Activated CD8-positive, alpha-beta T cell treated with anti-CD3 and anti-CD28 coated beads, Interleukin-2, amount 10 ng/mL, durations not matched to agents 7 days and 5 days (primary cell): ENCODE results near the gene ADGRB2. TPM values are rescaled to one million over a fixed set of nuclear protein-coding genes. Genes with fewer than 3 reads are reported as not detected.

Source experiments
- ATAC-seq: fragments of 150-1000 bp; cut with Tn5 transposase; one replicate; pipeline ENCODE4 v1.10.0; 2021; ENCODE audit warnings: moderate library complexity
- CTCF ChIA-PET: fragments of 350-600 bp; sonication (Branson Sonifier 250); formaldehyde crosslinking; loops from one replicate; lab custom pipeline; 2021; ENCODE audit warnings: antibody characterized with exemption; lab: Charles Lee
- POLR2A ChIA-PET: fragments of 350-600 bp; sonication (Branson Sonifier 250); formaldehyde crosslinking; loops from one replicate; lab custom pipeline; 2021; ENCODE audit warnings: antibody characterized with exemption; lab: Charles Lee
- DNase-seq: peaks from one replicate; pipeline ENCODE4 v3.0.0-alpha.2; 2020
- H3K27ac Mint-ChIP-seq: one replicate; pipeline ENCODE4 v1.8.0; 2021; ENCODE audit warnings: mild to moderate bottlenecking, mixed read lengths
- H3K27me3 Mint-ChIP-seq: one replicate; pipeline ENCODE4 v1.8.0; 2021; ENCODE audit warnings: low read depth, mixed read lengths
- H3K36me3 Mint-ChIP-seq: one replicate; pipeline ENCODE4 v1.8.0; 2021; ENCODE audit warnings: low read depth, mixed read lengths
- H3K4me1 Mint-ChIP-seq: one replicate; pipeline ENCODE4 v1.8.0; 2021; ENCODE audit warnings: low read depth, mixed read lengths
- H3K4me3 Mint-ChIP-seq: one replicate; pipeline ENCODE4 v1.8.0; 2021; ENCODE audit warnings: mild to moderate bottlenecking, mixed read lengths
- H3K9me3 Mint-ChIP-seq: one replicate; pipeline ENCODE4 v1.8.0; 2022; ENCODE audit warnings: mixed read lengths; ENCODE audit not compliant: insufficient read depth
- total RNA-seq, 2 experiments: library from RNA; stranded (reverse); gene quantifications; one replicate each; pipeline ENCODE4 v1.2.3, GENCODE V29; 2021

Gene ADGRB2
- total RNA-seq, 2 experiments from 2014 or later: 0.05 to 0.37 TPM

DNA sequence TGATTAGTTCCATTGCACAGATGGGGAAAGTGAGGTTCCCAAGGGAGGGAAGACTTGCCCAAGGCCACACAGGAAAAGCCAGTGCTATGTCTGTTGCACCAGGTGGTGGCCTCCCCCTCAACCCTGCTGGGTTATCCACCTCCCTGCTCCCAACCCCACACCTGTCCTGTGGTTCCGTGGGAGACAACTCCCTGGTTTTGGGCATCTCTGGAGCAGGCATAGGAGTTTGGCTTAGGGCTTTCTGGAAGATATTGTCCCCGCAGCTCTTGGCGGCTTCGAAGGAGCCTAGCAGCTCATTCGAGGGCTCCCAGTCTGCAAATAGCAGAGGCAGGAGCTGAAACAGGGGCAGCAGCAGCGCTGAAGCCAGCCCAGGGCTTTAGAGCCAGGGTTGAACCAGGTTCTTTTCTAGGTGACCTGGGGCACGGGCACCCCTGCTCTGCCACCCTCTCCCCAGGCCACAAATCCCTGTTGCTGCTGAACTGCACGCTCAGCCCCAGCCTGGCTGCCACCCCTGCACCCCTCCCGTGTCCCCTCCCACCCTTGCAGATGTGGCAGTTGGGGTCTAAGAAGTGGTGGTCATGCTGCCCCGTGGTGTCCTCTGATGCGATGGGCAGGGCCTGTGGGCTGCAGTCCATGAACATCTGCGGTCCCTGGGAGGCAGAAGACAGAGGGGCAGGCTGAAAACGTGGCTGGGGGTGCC lies 29.6 kb upstream of the ADGRB2 start:
- Mint-ChIP-seq H3K27ac (no peak overlapping the region), H3K9me3 (no peaks in the 10 kb centered on the region), H3K36me3 (no peaks in the 10 kb centered on the region), H3K4me1 (peaks cover 6% of the 10 kb centered on the region), H3K4me3 (no peak overlapping the region), H3K27me3 (peaks cover 4% of the 10 kb centered on the region)
- POLR2A ChIA-PET: no interaction called here
- CTCF ChIA-PET: interaction anchor here (1.4 kb wide), 1 partner anchor 269 kb away, joined by 4 read pairs; no protein-coding TSS in a partner anchor
- ATAC-seq (no peak), DNase-seq (no peak)

GRCh38 chr1:31793086-31793485 lies 28.9 kb upstream of the ADGRB2 start:
- no peak overlapping the region for H3K27ac Mint-ChIP-seq
- ChIA-PET POLR2A (no interaction called here), CTCF (interaction anchor here (0.8 to 1.9 kb wide), 3 partner anchors 30 to 171 kb away, joined by 3 to 5 read pairs (median 3); no protein-coding TSS in a partner anchor)
- no peaks in the 10 kb centered on the region for H3K36me3 Mint-ChIP-seq
- H3K27me3 Mint-ChIP-seq: peaks cover 4% of the 10 kb centered on the region
- ATAC-seq (no peak), DNase-seq (no peak)
- no peak overlapping the region for H3K4me3 Mint-ChIP-seq
- H3K9me3 Mint-ChIP-seq: no peaks in the 10 kb centered on the region
- H3K4me1 Mint-ChIP-seq: peaks cover 7% of the 10 kb centered on the region

- Mint-ChIP-seq H3K4me3 (no peak overlapping the region), H3K4me1 (peaks cover 12% of the 10 kb centered on the region), H3K27me3 (peaks cover 4% of the 10 kb centered on the region), H3K36me3 (no peaks in the 10 kb centered on the region), H3K27ac (no peak overlapping the region), H3K9me3 (no peaks in the 10 kb centered on the region)
- POLR2A ChIA-PET: no interaction called here
- ATAC-seq: no peak
- no peak for DNase-seq
- CTCF ChIA-PET: interaction anchor here (0.8 to 1.9 kb wide), 3 partner anchors 30 to 172 kb away, joined by 3 to 5 read pairs (median 3); no protein-coding TSS in a partner anchor
Observed at GRCh38 chr1:31792541-31792940, 28.4 kb upstream of the ADGRB2 start.

DNA sequence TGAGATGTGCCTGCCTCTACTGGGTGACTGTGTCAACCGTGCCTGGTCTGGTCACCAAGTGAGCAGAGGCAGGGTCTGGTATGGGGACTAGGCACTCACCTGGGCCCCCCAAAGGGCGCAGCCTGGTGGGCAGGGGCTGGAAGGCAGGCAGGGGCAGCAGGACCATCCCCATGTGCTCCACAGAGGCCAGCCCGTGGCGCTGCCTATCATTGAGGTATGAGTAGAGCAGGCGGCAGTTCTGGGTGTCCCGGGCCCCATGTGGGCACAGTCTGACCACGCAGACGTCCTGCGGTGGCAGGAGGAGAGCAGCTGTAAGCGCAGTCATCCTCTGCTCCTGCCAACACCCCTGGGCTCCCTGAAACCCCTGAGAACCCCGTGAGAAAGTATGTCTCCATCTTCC lies 28.0 kb upstream of the ADGRB2 start:
- peaks cover 4% of the 10 kb centered on the region for H3K27me3 Mint-ChIP-seq
- H3K4me1 Mint-ChIP-seq: peaks cover 12% of the 10 kb centered on the region
- POLR2A ChIA-PET: no interaction called here
- H3K27ac Mint-ChIP-seq: no peak overlapping the region
- H3K9me3 Mint-ChIP-seq: no peaks in the 10 kb centered on the region
- CTCF ChIA-PET: interaction anchor here (0.8 to 1.9 kb wide), 4 partner anchors 12 to 172 kb away, joined by 3 to 5 read pairs (median 4); no protein-coding TSS in a partner anchor
- ATAC-seq (no peak), DNase-seq (no peak)
- H3K36me3 Mint-ChIP-seq: no peaks in the 10 kb centered on the region
- no peak overlapping the region for H3K4me3 Mint-ChIP-seq

- H3K4me1 Mint-ChIP-seq: peaks cover 12% of the 10 kb centered on the region
- ATAC-seq (no peak), DNase-seq (no peak)
- H3K4me3 Mint-ChIP-seq: no peak overlapping the region
- CTCF ChIA-PET: interaction anchor here (0.7 to 3.9 kb wide), 6 partner anchors 13 to 228 kb away, joined by 4 to 51 read pairs (median 5); partner anchors contain the start of gene ADGRB2
- POLR2A ChIA-PET: no interaction called here
- no peak overlapping the region for H3K27ac Mint-ChIP-seq
- H3K27me3 Mint-ChIP-seq: peaks cover 4% of the 10 kb centered on the region
- no peaks in the 10 kb centered on the region for H3K9me3 Mint-ChIP-seq
- no peaks in the 10 kb centered on the region for H3K36me3 Mint-ChIP-seq
Observed at GRCh38 chr1:31791131-31791858, 27.2 kb upstream of the ADGRB2 start.

DNA sequence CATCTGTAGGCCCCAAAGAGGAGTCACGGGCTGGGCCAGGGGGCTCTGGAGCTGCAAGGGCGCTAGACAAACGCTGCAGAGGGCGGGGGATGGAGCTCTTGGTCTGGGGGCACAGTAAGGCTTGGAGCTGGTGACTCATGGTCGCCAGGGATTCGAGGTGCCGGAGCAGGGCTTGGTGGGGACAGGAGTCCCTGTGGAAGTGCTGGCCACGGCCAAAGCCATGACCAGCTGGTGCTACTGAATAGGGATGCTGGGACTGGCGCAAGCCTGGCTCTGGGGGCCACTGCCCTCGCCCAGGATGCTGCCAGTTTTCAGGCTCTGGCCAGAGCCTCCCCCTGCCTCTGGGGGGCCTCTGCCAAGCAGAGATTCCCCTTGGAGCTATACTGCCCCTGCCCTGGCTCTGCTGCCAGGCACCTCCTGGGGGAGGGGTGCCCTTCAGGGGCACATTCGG lies 26.5 kb upstream of the ADGRB2 start:
- no peaks in the 10 kb centered on the region for H3K36me3 Mint-ChIP-seq
- POLR2A ChIA-PET: no interaction called here
- H3K27me3 Mint-ChIP-seq: peaks cover 2% of the 10 kb centered on the region
- no peak overlapping the region for H3K4me3 Mint-ChIP-seq
- H3K4me1 Mint-ChIP-seq: peaks cover 12% of the 10 kb centered on the region
- CTCF ChIA-PET: interaction anchor here (0.7 to 3.9 kb wide), 10 partner anchors 13 to 241 kb away, joined by 4 to 51 read pairs (median 20); partner anchors contain the start of genes ADGRB2 and PEF1
- H3K9me3 Mint-ChIP-seq: no peaks in the 10 kb centered on the region
- DNase-seq: no peak
- no peak overlapping the region for H3K27ac Mint-ChIP-seq
- no peak for ATAC-seq

DNA sequence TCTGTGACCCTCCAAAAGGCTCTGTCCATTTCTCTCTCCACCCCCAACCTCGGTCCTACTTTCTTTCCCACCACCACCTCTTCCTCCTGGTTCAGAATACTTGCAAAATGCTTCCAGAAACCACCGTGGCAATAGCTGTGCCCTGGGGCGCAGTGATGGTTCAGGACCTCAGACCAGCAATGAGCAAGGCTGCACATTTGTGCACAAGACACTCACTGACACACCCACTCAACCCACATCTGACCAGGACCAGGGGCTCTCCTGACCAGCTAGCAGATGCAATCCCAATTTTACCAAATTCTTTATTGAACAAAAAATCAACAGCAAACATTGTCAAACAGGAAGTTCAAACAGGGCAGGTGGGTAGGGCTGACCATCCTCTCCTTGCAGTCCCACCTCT lies 26.0 kb upstream of the ADGRB2 start:
- DNase-seq: no peak
- Mint-ChIP-seq H3K36me3 (no peaks in the 10 kb centered on the region), H3K4me3 (no peak overlapping the region), H3K9me3 (no peaks in the 10 kb centered on the region), H3K4me1 (peaks cover 12% of the 10 kb centered on the region), H3K27me3 (no peaks in the 10 kb centered on the region), H3K27ac (no peak overlapping the region)
- no peak for ATAC-seq
- CTCF ChIA-PET: interaction anchor here (0.7 to 3.9 kb wide), 17 partner anchors 9 to 367 kb away, joined by 3 to 51 read pairs (median 15); partner anchors contain the start of genes ADGRB2 and PEF1
- POLR2A ChIA-PET: no interaction called here

- H3K4me1 Mint-ChIP-seq: peaks cover 12% of the 10 kb centered on the region
- ATAC-seq (peak; percentile 82), DNase-seq (peak; percentile 97)
- no peak overlapping the region for H3K27ac Mint-ChIP-seq
- H3K9me3 Mint-ChIP-seq: no peaks in the 10 kb centered on the region
- H3K27me3 Mint-ChIP-seq: no peaks in the 10 kb centered on the region
- peak overlapping the region; percentile 77 for H3K4me3 Mint-ChIP-seq
- ChIA-PET CTCF (interaction anchor here (0.6 to 3.9 kb wide), 67 partner anchors 10 to 416 kb away, joined by 3 to 51 read pairs (median 4); partner anchors contain the start of genes ADGRB2, COL16A1, FABP3 and KHDRBS1), POLR2A (interaction anchor here (0.6 to 2.6 kb wide), 9 partner anchors 23 to 319 kb away, joined by 3 to 9 read pairs (median 4); partner anchors contain the start of genes KPNA6, PEF1, PTP4A2 and TMEM39B)
- H3K36me3 Mint-ChIP-seq: no peaks in the 10 kb centered on the region
Observed at GRCh38 chr1:31789259-31790065, 25.3 kb upstream of the ADGRB2 start.

DNA sequence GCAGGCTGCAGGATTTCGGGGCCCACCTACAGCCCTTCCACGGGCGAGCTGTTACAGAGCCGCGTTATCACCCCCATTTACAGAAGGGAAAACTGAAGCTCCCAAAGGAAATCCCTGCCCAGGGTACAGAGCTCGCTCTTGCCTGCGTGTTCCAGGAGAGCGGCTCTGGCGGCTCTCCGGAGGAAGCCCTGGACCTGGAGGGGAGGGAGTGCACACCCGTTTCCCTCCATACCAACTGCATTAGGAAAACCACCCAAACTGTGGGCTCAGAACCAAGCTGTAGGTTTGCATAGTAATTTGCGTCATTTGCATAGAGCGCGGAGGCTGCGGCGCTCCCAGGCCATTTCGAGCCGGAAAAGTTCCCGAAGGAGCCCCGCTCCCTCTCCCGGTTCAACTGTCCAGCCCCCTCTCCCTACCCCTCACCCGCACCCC lies 24.7 kb upstream of the ADGRB2 start:
- H3K27ac Mint-ChIP-seq: peak overlapping the region; percentile 86
- ChIA-PET CTCF (interaction anchor here (0.6 to 3.9 kb wide), 65 partner anchors 10 to 416 kb away, joined by 3 to 51 read pairs (median 4); partner anchors contain the start of genes ADGRB2, COL16A1, FABP3 and KHDRBS1), POLR2A (interaction anchor here (0.6 to 2.6 kb wide), 10 partner anchors 24 to 319 kb away, joined by 3 to 9 read pairs (median 4); partner anchors contain the start of genes KPNA6, PEF1, PTP4A2 and TMEM39B)
- H3K27me3 Mint-ChIP-seq: no peaks in the 10 kb centered on the region
- H3K4me3 Mint-ChIP-seq: peak overlapping the region; percentile 77
- H3K36me3 Mint-ChIP-seq: no peaks in the 10 kb centered on the region
- peaks cover 12% of the 10 kb centered on the region for H3K4me1 Mint-ChIP-seq
- H3K9me3 Mint-ChIP-seq: no peaks in the 10 kb centered on the region
- no peak for DNase-seq
- ATAC-seq: peak; percentile 56

DNA sequence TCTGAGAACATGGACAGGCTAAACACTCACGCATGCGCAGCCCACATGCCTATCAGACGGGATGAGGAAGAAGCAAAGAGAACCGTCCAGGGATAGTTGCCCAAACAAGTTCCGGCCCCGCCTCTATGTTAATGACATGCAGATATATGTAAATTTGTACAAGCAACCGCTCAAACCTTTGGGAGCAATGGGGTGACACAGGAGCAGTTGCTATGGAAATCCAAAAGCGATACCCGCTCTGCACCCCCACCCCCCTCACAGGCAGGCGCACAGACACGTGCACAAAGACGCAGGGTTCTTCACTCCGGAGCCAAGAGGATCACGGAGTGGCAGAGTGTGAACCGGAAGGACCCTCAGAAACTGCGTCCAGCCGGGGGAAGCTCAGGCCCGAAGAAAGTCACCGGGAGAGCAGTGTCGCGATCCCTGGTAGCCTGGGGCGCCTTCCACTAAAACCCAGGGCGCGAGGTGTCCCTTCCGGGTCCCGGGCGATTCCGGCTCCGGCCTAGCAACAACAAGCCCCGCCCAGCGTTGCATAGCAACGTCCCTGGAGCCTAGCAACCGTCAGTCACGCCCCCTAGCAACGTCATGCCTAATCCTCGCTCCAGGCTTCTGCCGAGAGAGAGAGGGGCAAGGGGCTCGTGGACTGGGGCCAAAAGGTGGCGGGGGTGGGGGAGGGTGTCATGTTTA lies 24.1 kb upstream of the ADGRB2 start:
- ChIA-PET CTCF (interaction anchor here (0.6 to 3.9 kb wide), 51 partner anchors 10 to 394 kb away, joined by 3 to 51 read pairs (median 5); partner anchors contain the start of genes ADGRB2, COL16A1, KHDRBS1 and PEF1), POLR2A (interaction anchor here (0.7 to 2.6 kb wide), 7 partner anchors 43 to 284 kb away, joined by 3 to 9 read pairs (median 4); partner anchors contain the start of genes PEF1, PTP4A2 and TMEM39B)
- ATAC-seq (peak; percentile 55), DNase-seq (peak; percentile 94)
- Mint-ChIP-seq H3K36me3 (no peaks in the 10 kb centered on the region), H3K27me3 (no peaks in the 10 kb centered on the region), H3K27ac (peak overlapping the region; percentile 86), H3K9me3 (no peaks in the 10 kb centered on the region), H3K4me1 (peaks cover 12% of the 10 kb centered on the region), H3K4me3 (peak overlapping the region; percentile 77)
